Muscle of back (tissue), 11 donors: ENCODE data around the gene PLCH1. TPM values are rescaled to one million over a fixed set of nuclear protein-coding genes. Genes with fewer than 3 reads are reported as not detected.

Source experiments
- DNase-seq, 3 donors: peaks; one replicate each; pipeline versions ENCODE4 v3.0.0 to v3.0.0-alpha.2; 2013
- polyA plus RNA-seq, 10 donors: library from polyadenylated mRNA; unstranded; fragments of 120-200 nt; gene quantifications; one replicate each; pipeline ENCODE4 v1.2.1, GENCODE V29; 2013; ENCODE audit not compliant: insufficient read length in 10 of 10

PLCH1 gene
- polyA plus RNA-seq, 10 donors, result 0.18 to 0.75 (median 0.32) TPM

DNA sequence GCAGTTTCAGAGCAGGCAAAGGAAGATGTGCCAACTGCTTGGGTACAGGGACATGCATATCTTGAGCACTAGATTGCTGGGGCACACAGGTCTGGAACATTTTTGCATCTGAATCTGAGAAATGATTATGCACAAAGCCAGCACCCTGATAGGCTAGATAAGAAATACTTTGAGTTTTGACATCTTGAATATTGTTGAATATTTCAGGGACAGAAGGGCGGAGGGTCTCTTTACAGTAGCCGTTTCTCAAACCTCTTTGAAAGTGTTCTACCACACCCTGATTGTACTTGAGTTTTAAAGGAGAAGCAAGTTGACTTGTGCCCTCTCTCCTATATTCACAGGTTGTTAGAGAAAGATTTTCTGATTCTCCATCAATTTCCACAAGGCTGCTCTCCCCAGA, 263.3 kb downstream of the PLCH1 start:
- no peak for DNase-seq

DNA sequence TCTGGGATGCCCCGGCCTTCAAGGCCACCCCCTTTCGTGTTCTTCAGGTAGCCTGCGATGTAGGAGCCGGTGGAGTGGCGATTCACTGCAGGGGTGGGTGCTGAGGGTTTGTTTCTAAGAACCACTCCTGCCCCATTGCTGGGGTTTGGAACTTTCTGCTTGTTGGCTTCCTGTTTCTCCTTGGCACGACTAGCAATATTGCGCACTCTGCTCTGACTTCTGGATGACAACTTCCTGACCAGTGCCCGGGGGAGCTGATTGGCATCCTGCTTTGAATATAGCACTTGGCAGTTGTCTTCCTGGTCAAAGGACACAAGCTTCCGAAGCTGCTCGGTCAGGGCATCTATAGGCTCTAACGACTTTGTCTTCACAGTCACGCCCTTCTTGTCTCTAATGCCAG, 263.8 kb downstream of the PLCH1 start:
- DNase-seq, result no peak

DNA sequence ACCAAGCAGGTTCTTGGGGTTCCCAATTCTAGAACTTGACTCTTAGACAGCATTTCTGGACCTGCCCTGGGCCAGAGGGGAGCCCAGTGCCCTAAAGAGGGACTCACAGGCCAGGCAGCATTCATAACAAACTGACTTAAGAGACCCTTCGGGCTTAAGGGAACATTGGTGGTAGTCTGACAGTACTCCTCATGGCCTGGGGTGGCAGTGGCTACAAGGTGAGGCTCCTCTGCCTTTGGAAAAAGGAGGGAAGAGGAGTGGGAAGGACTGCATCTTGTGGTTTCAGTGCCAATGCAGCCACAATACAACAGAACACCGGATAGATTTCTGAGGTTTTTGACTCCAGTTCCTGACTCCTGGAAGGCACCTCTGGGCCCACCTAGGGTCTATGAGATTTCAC, 279.2 kb downstream of the PLCH1 start:
- DNase-seq, result no peak

DNA sequence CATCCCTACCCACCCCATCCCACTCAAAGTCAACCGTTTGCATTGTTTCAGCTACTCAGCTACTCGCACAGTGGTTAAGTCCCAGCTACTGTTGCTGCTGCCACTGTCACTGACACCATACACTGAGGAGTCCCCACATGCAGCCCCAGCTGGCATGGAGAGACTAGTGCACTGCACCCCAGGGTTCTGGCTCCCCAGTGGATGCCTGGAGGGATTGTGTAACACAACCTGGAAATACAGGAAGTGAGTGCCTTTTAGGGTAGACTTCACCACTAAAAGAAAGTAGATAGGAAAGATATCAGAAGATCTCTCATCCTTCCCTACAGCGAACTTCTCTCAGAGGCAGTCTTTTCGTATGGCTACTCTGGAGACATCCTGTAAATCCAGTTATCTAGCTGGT, 282.2 kb downstream of the PLCH1 start:
- no peak for DNase-seq

DNA sequence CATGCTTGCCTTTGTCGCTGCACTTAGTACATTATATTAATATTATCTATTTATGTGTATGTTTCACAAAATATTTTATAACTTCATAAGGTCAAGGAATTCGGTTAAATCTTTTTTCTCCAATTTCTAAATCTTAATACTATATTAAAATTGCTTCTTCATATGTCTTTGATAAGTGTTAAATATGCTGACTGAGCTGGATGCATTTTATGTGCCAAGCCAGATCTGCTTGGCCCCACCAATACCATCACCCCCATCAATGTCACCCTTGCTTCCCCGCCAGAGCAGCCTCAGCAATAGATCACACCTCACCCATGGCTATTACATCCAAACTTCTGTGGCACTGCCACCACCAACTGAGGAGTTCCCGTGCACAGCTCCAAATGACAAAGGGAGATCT, 287.3 kb downstream of the PLCH1 start:
- no peak for DNase-seq

GRCh38 chr3:155455765-155456164, 289.1 kb downstream of the PLCH1 start:
- no peak for DNase-seq

- no peak for DNase-seq
These were observed 291.4 kb downstream of the PLCH1 start for GRCh38 chr3:155453512-155453911.

DNA sequence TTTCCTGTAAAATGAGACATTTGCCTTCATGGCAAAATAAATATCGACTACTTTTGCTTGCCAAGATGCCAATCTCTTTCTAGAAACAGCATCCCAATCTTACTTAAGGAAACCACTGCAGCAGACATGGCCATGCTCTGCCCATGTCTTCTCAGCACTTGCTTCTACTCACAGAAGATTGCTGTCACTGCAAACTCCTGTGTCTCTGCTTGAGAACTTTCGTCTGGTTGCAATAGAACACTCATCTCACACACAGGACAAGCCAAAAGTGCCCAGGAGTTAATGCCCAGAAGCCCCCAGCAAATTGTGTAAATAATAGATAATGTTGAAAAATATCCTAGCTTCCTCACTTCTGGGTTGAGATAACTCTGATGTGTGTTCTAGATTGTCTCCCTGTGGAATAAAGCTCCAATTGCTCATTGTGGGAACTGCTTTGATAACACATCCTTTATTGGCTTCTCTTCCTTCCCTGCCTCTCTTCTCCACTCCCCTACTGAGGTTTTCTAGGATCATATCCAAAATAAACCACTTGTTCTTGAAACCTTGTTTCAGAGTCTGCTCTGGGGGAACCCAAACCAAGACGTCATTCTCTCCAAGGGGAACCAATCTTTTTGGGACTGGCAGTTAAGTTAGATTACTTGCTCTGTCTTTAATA, 295.1 kb downstream of the PLCH1 start:
- peak in 1 of 3 donors; percentile 4 for DNase-seq

DNA sequence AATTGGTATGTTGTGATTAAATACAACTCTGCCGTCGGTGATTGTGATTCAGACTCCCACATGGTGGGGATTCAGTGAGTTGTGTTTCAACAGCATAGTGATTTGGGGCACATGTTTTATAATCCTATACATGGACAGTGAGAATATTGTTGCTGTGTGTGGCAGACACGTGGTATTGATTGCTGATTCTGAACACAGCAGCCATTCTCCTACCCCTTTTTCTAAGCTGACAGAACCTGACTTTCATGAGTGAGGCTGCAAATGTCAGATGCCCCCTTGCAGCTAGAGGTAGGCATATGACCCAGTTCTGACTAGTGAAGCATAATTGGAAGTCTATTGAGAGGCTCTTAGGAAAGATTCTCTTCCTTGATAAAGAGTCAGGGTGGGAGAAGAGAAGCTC, 296.3 kb downstream of the PLCH1 start:
- no peak for DNase-seq

- DNase-seq, result no peak
These were observed 298.5 kb downstream of the PLCH1 start for GRCh38 chr3:155446366-155446765.

DNA sequence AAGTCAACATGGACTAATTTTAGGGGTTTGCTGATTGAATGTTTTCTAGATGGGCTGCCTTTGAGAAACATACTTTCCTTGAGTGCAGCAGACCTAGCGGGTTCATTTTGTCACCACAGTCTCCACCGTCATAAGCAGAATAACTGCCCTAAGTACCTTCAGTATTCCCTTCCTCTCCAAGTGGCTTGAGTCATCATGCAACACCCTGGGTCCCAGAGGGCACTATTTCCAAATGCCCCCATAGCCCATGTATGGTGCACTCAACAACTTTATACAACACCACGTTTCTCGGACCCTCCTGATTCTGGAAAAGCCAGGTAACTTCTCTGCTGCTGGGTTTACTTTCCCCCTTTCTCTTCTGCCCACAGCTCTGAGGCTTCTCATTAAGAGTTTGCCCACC, 300.1 kb downstream of the PLCH1 start:
- DNase-seq, result no peak

- DNase-seq, result no peak
These were observed 301.1 kb downstream of the PLCH1 start for GRCh38 chr3:155443815-155444214.

DNA sequence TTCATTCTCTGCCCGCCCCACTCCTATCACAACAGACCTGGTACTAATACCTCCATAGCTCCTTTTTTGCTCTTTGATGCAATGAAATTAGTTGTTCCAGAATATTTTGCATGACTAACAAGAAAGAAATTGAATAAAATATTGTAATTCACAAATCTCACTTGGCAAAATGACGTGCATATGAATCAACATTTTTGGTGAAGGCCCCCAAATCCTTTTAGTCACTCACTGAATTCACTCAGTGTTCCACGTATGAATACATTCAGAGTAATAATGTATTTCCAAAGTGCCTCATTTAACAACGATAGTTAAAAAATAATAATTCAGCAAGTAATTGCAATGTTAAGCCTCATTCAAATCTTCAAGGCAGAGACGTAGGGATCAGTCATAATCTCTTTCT, 302.8 kb downstream of the PLCH1 start:
- DNase-seq, result no peak

GRCh38 chr3:155441506-155441905, 303.4 kb downstream of the PLCH1 start:
- DNase-seq, result no peak

DNA sequence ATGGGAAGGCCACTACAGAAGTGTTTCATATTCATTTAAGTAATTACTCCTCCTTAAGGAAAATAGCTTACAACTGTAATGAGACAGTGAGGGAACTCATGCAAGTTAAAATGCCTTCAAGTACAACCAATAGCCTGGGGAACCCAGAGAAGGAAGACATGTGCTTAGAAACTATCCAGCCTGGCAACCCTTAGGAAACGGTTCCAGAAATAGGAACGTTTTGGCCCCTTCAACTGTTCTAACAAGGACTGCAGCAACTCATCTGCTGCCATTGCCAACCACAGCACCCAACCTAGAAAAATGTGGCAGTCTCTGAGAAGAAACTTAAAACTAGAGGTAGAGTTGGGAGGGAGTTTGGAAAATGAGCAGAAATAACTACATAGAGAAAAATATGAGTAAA, 303.8 kb downstream of the PLCH1 start:
- no peak for DNase-seq

DNA sequence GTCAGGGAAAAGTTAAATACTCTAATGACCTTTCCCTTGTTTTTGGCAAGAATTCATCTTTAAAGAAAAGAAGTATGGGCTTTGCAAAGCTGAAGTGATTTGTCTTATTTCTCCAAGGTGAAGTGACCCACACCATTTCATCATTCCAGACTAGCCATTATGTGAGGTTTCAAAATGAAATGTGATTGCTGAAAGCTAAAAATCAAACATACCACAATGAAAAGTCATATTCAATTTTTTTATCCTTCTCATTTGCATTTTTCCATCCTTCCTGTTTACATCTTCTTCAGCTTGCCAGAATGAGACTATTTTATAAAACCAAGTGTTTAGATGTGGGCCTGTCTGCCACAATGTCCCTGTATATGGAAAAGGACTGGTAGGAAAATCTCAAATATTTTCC, 309.1 kb downstream of the PLCH1 start:
- DNase-seq, result no peak

- no peak for DNase-seq
These were observed 312.9 kb downstream of the PLCH1 start for GRCh38 chr3:155431856-155432570.

DNA sequence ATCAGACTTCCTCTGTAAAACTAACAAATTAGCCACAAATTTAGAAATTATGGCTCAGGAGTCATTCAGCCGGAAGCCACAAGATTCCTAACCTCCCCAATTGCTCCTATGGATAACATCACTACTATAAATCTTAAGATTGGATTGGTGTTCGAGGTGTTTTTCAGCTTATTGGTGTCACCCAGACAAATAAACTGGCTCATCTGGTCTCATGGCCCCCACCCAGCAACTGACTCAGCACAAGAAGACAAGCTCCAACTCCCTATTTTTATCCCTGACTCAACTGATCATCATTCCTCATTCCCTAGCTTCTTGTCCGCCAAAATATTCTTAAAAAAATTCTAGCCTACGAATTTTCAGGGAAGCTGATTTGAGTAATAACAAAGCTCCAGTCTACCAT, 316.3 kb downstream of the PLCH1 start:
- peak in 1 of 3 donors; percentile 61 for DNase-seq

GRCh38 chr3:155426524-155427230, 318.2 kb downstream of the PLCH1 start:
- DNase-seq, result no peak

- no peak for DNase-seq
These were observed 319.5 kb downstream of the PLCH1 start for GRCh38 chr3:155425396-155425795.

DNA sequence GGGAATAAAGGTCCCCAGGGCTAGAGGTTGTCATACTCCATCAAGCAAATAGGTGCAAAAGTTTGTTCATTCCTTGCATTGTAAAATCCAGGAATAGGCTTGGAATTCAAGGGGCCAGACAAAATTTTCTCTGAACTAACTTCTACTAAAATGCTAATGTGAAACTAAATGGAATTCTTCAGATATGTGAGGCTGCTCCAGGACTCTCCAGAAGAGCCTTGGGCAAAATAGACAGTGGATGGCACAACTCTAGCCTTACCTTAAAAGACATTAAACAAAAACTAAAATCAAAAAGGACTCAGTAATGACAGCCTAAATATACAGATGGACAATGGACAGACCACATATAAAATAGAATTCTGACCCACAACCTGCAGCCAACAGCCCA, 320.6 kb downstream of the PLCH1 start:
- DNase-seq, result no peak

GRCh38 chr3:155423526-155424322, 321.1 kb downstream of the PLCH1 start:
- no peak for DNase-seq
